Panc1 (cell line): ENCODE measurements around the gene TSC22D3.

Experiments used
- CTCF ChIP-seq: fragments of 450-650 bp; IDR thresholded peaks from 2 replicates; pipeline ENCODE4 v1.5.1; 2017; ENCODE audit warnings: mild to moderate bottlenecking
- POLR2AphosphoS5 ChIP-seq: IDR thresholded peaks from 2 replicates; pipeline ENCODE4 v1.6.1; 2012; ENCODE audit warnings: mild to moderate bottlenecking, low read depth, low read length, moderate library complexity
- REST ChIP-seq, 2 experiments: IDR thresholded peaks; 2 replicates each; pipeline ENCODE4 v1.6.1; 2011 to 2012; ENCODE audit warnings: low read depth in 2 of 2, control low read depth in 1 of 2, low read length in 1 of 2, mild to moderate bottlenecking in 1 of 2, moderate library complexity in 1 of 2; ENCODE audit not compliant: insufficient read depth in 1 of 2
- SIN3A ChIP-seq: IDR thresholded peaks from 2 replicates; pipeline ENCODE4 v1.6.1; 2012; ENCODE audit warnings: low read depth, mild to moderate bottlenecking, low read length, moderate library complexity, borderline replicate concordance; ENCODE audit not compliant: insufficient read depth
- TCF7L2 ChIP-seq: IDR thresholded peaks from 2 replicates; pipeline ENCODE4 v1.6.1; 2011; ENCODE audit warnings: mild to moderate bottlenecking, low read depth, low read length, inconsistent platforms

GRCh38 chrX:107818900-107819521 lies 43.4 kb upstream of the TSC22D3 start:
- TF ChIP-seq POLR2AphosphoS5 (no peak), REST (IDR thresholded peaks at IDR 0.05; ENCODE audit: insufficient read depth in 1 of 2, low read depth in 2 of 2, low read length in 1 of 2) (no peak), CTCF (no peak), SIN3A (no peak), TCF7L2 (no peak)
